NOMO-1 (cell line): ENCODE results near the gene WRNIP1.
A peak's percentile ranks its signal among the peaks of the same experiment; 100 is the strongest.
"Not testable (repeated sequence)": the region's sequence is repeated elsewhere in the genome, so short reads cannot be mapped to it uniquely, and the experiment has no call there.

Source experiments
- DNase-seq, 2 experiments: peaks; one replicate each; lab custom pipeline; 2025; ENCODE audit not compliant: unreplicated experiment in 2 of 2; lab: John Stamatoyannopoulos, UW

Gene WRNIP1

DNA sequence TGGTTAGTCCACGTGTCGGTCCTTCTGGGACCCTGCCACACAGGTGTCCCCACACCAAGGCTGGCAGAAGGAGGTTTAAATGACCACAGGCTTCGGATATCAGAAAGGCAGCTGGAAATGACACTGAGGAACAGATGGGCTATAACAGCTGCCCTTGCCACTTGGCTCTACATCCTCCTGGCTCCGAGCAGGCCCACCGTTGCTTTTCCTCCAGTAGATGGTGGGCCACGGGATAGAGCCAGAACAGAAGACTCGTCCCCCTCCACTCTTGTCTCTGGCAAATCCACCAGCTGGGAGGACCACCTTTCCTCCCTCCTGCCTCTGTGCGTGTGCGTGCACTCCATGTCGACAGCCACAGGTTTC is 17.6 kb downstream of the WRNIP1 start:
- DNase-seq, result no peak

- no peak for DNase-seq
Measured at GRCh38 chr6:2783188-2783963, 18.2 kb downstream of the WRNIP1 start.

GRCh38 chr6:2784061-2784460 is 18.9 kb downstream of the WRNIP1 start:
- no peak for DNase-seq

DNA sequence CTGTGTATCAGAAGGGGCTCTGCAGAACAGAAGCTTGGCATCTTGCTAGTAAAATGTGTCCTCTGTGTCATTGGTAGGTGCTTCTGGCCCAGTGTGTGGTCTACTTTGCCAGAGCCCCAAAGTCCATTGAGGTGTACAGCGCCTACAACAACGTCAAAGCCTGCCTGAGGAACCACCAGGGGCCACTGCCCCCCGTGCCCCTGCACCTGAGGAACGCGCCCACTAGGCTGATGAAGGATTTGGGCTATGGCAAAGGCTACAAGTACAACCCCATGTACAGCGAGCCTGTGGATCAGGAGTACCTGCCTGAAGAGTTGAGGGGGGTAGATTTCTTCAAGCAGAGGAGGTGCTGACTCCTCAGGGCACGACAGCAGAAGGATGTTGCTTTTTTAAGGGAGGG is 19.7 kb downstream of the WRNIP1 start:
- no peak for DNase-seq

- DNase-seq, result no peak
Measured at GRCh38 chr6:2786269-2786668, 21.1 kb downstream of the WRNIP1 start.

DNA sequence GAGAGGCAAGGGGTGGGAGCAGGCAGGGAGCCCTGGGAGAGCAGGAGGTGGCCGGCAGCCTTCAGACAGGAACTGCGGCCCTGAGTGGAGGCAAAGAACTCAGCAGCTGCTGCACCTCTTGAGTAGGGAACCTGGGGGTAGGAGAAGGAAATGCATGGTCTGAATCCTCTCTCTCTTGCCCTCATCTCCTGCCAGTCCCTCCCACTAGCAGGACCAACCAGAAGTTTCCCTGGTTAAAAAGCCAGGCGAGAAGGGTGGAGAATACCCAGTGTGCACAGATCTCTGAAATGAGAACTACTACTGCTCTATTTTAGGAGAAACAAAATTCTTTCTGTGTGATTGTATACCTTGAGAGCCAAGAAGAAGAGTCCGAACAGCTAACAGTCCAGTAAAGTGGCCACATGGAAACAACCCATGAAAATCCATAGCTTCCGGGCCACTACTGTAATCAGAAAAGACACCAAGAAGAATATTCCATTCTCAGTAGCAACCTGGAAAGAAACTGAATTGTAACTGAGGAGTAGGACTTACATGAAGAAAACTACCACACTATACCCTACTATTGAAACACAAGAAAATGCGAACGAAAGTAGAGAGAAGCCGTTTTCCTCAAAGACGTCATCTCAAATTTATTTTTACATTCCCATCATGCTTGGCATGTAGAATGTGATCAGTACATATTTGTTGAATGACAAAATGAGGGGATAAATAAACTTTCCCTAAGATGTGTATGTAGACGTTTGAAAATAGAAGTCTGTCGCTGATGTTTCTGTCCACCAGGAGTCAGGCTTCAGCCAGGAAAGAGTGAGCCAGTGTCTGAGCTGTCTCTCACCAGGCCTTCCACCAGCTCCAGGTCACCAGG is 25.6 kb downstream of the WRNIP1 start:
- DNase-seq, result peak; percentile 58 to 79

- no peak for DNase-seq
Measured at GRCh38 chr6:2791450-2791974, 26.3 kb downstream of the WRNIP1 start.

DNA sequence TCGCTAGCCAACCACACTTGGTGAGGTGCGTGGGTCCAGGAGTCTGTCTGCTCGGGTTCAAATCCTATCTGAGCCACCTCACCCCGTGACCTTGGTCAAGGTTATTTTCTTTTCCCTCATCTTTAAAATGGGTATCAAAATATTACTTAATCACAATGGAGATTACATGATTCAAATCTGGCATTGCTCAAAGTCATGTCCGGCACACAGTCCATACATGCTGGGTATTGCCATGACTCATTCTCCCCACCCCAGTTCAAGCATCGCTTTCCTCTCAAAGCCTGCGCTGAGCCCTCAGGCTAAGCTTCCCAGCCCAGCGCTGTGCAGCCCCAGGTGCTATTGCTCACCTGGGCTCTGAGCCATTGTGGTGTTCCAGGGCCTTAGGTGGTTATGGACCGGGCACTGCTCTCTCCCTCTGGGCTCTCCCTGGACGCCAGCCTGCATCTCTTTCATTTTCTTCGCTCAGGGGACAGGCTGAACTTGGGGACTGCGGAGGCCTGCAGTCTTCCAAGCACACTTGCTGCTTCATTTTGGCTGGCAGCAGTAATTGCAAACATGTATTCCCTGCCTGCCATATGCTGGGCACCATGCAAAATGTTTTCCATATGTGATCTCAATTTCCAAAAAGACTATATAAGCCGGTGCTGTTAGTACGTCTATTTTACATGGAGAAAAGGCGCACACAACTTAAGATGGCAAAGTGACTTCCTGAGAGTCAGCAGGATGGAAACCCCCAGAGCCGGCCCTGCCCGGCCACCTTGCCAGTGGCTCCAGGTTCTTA is 27.3 kb downstream of the WRNIP1 start:
- DNase-seq, result no peak

DNA sequence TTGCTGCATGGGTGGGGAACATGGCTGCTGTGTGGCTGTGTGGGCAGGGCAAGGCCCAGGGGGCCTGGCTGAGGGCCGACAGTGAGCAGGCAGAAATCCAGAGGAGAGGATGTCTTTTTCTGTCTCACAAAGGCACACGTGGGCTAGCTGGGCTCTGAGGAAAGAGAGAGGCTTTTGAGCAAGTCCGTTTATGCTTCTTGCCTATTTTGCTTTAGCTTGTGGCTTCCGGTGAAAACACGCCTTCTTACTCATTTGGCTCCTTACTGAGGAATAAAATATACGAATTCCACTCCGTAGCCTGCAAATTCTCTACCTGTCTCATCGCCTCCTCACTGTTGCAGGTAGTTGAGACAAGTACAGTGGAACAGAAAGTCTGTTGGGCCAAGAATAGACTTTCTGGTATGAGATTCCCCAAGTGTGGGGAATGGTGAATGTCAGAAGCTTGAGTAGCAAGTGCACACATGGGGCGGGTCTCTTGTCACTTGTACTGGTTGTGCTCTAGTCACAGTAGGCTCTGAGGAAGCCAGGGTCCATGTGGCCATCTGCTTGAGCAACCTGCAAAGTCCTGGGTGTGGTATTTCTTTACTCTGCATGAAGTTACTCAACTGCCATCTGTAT is 28.4 kb downstream of the WRNIP1 start:
- DNase-seq, result peak; percentile 82 to 96

GRCh38 chr6:2794171-2794730 is 29.1 kb downstream of the WRNIP1 start:
- DNase-seq, result no peak

DNA sequence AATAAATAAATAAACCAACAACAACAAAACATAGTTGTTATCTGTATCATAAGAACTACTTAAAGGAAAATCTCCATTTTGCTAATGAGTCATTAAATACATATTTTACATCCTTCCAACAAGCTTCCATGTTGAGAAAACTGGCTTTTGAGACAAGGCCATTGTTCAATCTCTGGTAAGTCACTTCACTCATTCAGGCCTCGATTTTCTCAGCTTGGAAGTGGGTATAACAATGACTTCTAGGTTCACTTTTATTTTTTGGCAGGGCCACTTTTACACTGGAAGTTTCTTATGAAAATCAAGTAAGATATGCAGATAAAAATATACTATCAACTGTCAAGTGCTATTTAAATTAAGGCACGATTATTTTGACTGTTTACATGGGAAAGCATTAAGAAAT is 30.0 kb downstream of the WRNIP1 start:
- DNase-seq, result no peak

GRCh38 chr6:2795956-2796355 is 30.8 kb downstream of the WRNIP1 start:
- peak; percentile 82 to 92 for DNase-seq

- DNase-seq, result peak; percentile 28 to 53
Measured at GRCh38 chr6:2796861-2797260, 31.7 kb downstream of the WRNIP1 start.

GRCh38 chr6:2797564-2798031 is 32.4 kb downstream of the WRNIP1 start:
- DNase-seq, result no peak

GRCh38 chr6:2798586-2799134 is 33.5 kb downstream of the WRNIP1 start:
- no peak for DNase-seq

DNA sequence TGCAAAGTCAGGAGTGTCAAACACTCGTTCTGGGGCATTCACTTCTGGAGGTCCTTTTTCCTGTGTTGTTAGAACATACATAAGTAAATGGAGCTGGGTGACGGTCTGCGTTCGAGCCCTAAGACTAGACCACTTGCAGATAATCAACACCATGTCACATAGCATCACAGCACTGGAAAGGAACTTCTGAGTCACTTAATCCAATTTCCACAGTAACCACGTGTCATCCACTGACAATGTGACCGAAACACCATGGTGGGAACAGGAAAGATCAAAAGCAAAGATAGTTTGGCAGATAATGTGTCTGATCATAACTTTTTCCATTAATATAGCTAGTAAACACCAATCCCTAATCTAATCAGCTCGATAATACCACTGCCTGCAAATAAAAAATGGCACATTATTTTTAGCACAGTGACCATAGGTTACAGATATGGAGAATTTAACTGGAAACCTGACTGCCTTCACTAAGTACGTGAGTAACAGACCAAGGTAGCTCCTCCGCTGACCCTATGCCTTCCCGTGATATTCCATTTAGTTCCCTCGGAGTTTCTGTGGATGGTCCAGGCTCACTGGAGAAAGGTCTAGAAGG is 34.8 kb downstream of the WRNIP1 start:
- DNase-seq, result no peak

- no peak for DNase-seq
Measured at GRCh38 chr6:2800552-2801316, 35.5 kb downstream of the WRNIP1 start.

GRCh38 chr6:2801687-2802086 is 36.5 kb downstream of the WRNIP1 start:
- DNase-seq, result not testable (repeated sequence)
